ENCODE measurements around the gene DDX51. TPM values are rescaled to one million over a fixed set of nuclear protein-coding genes. Genes with fewer than 3 reads are reported as not detected.

The DDX51 gene
- total RNA-seq, 2 donors from 2014 or later: 16.1 to 27.4 TPM

GRCh38 chr12:132148368-132149045 is 4.4 kb upstream of the DDX51 start:
- H3K27ac ChIP-seq: no peak overlapping the region
- peak in 1 of 4 donors; percentile 4 for DNase-seq
- H3K27me3 ChIP-seq: no peaks in the 10 kb centered on the region
- no peak for ATAC-seq
- H3K36me3 ChIP-seq (replicated peaks in 1 of 2; ENCODE audit: insufficient read depth in 1 of 2, low read depth in 2 of 2): no peaks in the 10 kb centered on the region
- H3K4me1 ChIP-seq: peaks cover 7% of the 10 kb centered on the region
- no peaks in the 10 kb centered on the region for H3K9me3 ChIP-seq
- WGBS, 2 donors: 95 to 96% methylated on average over 24 to 25 of the region's 41 CpGs
- TF ChIP-seq POLR2A (IDR thresholded peaks at IDR 0.05): no peak
- TF ChIP-seq CTCF (IDR thresholded peaks at IDR 0.05): no peak
- no peak overlapping the region for H3K4me3 ChIP-seq
- intact Hi-C loops (cut with DNase I): no loop called here

GRCh38 chr12:132147423-132148367 is 3.6 kb upstream of the DDX51 start:
- ATAC-seq (no peak), DNase-seq (peak in 3 of 4 donors; percentile 5 to 12 (median 11))
- Histone ChIP-seq H3K4me3 (no peak overlapping the region), H3K4me1 (peaks cover 14% of the 10 kb centered on the region), H3K36me3 (replicated peaks in 1 of 2; ENCODE audit: insufficient read depth in 1 of 2, low read depth in 2 of 2) (no peaks in the 10 kb centered on the region), H3K27me3 (no peaks in the 10 kb centered on the region), H3K27ac (no peak overlapping the region), H3K9me3 (no peaks in the 10 kb centered on the region)
- intact Hi-C loops (cut with DNase I): no loop called here
- no peak for TF ChIP-seq CTCF (IDR thresholded peaks at IDR 0.05)
- 90 to 92% methylated on average over 5 to 34 of the region's 38 CpGs for WGBS, 2 donors

GRCh38 chr12:132146772-132147422 is 2.8 kb upstream of the DDX51 start:
- no peak overlapping the region for H3K4me3 ChIP-seq
- no peaks in the 10 kb centered on the region for H3K27me3 ChIP-seq
- TF ChIP-seq CTCF (IDR thresholded peaks at IDR 0.05) (no peak), POLR2A (IDR thresholded peaks at IDR 0.05) (no peak)
- H3K9me3 ChIP-seq: no peaks in the 10 kb centered on the region
- intact Hi-C loops (cut with DNase I): no loop called here
- ATAC-seq (no peak), DNase-seq (peak in 1 of 4 donors; percentile 10)
- H3K36me3 ChIP-seq (replicated peaks in 1 of 2; ENCODE audit: insufficient read depth in 1 of 2, low read depth in 2 of 2): peaks cover 0 to under 1% of the 10 kb centered on the region in 2 donors
- WGBS, 2 donors: 78 to 87% methylated on average over 13 to 19 of the region's 19 CpGs
- H3K4me1 ChIP-seq: peaks cover 19% of the 10 kb centered on the region
- no peak overlapping the region for H3K27ac ChIP-seq

- 88 to 93% methylated on average over 24 of the region's 24 CpGs for WGBS, 2 donors
- H3K9me3 ChIP-seq: no peaks in the 10 kb centered on the region
- H3K36me3 ChIP-seq (replicated peaks in 1 of 2; ENCODE audit: insufficient read depth in 1 of 2, low read depth in 2 of 2): peaks cover 5 to 7% of the 10 kb centered on the region in 2 donors
- TF ChIP-seq CTCF (IDR thresholded peaks at IDR 0.05): no peak
- no peak for TF ChIP-seq POLR2A (IDR thresholded peaks at IDR 0.05)
- no peak for DNase-seq
- intact Hi-C loops (cut with DNase I): no loop called here
- ATAC-seq: no peak
- H3K27ac ChIP-seq: no peak overlapping the region
- H3K4me1 ChIP-seq: peaks cover 19% of the 10 kb centered on the region
- H3K27me3 ChIP-seq: no peaks in the 10 kb centered on the region
- no peak overlapping the region for H3K4me3 ChIP-seq
Measured at GRCh38 chr12:132146098-132146497, 2.0 kb upstream of the DDX51 start.
